HG03159 (cell line): ENCODE data around the gene TST.

ENCODE experiments used
- ATAC-seq: cut with Tn5 transposase; IDR thresholded peaks from one replicate; pipeline ENCODE4 v1.9.1; 2021; ENCODE audit warnings: mild to moderate bottlenecking, moderate library complexity; ENCODE audit not compliant: unreplicated experiment

The TST gene

GRCh38 chr22:37054056-37054395 lies 34.8 kb upstream of the TST start:
- ATAC-seq, result no peak

GRCh38 chr22:37053310-37054055 lies 34.2 kb upstream of the TST start:
- ATAC-seq, result no peak

GRCh38 chr22:37052386-37053309 lies 33.4 kb upstream of the TST start:
- ATAC-seq, result no peak

GRCh38 chr22:37051391-37052385 lies 32.4 kb upstream of the TST start, which contains the start of gene KCTD17:
Gene KCTD17 (plus strand): TSS chr22:37051742. CDS start chr22:37051761, 19 bp downstream.
- peak; percentile 57 for ATAC-seq

- no peak for ATAC-seq
These were observed 31.7 kb upstream of the TST start for GRCh38 chr22:37050913-37051312.

GRCh38 chr22:37049224-37049623 lies 30.0 kb upstream of the TST start:
- no peak for ATAC-seq

- ATAC-seq, result no peak
These were observed 28.9 kb upstream of the TST start for GRCh38 chr22:37048133-37048532.

GRCh38 chr22:37047006-37047405 lies 27.8 kb upstream of the TST start:
- ATAC-seq, result no peak

GRCh38 chr22:37046589-37046988 lies 27.3 kb upstream of the TST start:
- no peak for ATAC-seq

- no peak for ATAC-seq
These were observed 26.7 kb upstream of the TST start for GRCh38 chr22:37045958-37046357.

- ATAC-seq, result no peak
These were observed 25.7 kb upstream of the TST start for GRCh38 chr22:37044634-37045625.

GRCh38 chr22:37043828-37044538 lies 24.7 kb upstream of the TST start:
- no peak for ATAC-seq

GRCh38 chr22:37043209-37043827 lies 24.1 kb upstream of the TST start:
- ATAC-seq, result no peak

GRCh38 chr22:37039466-37039865 lies 20.2 kb upstream of the TST start:
- ATAC-seq, result no peak

GRCh38 chr22:37037669-37038068 lies 18.4 kb upstream of the TST start:
- no peak for ATAC-seq

- no peak for ATAC-seq
These were observed 17.6 kb upstream of the TST start for GRCh38 chr22:37036655-37037377.

GRCh38 chr22:37033605-37034430 lies 14.6 kb upstream of the TST start:
- ATAC-seq, result no peak
